ENCODE measurements around the gene ILF2. TPM values are rescaled to one million over a fixed set of nuclear protein-coding genes. Genes with fewer than 3 reads are reported as not detected.
A peak's percentile ranks its signal among the peaks of the same experiment; 100 is the strongest.
"Not testable (repeated sequence)": the region's sequence is repeated elsewhere in the genome, so short reads cannot be mapped to it uniquely, and the experiment has no call there.

ILF2 gene
- total RNA-seq, 1 experiment from 2014 or later = 144 TPM

- no peak for DNase-seq (ENCODE audit: low spot score)
Observed at GRCh38 chr1:153649137-153649862, 21.5 kb downstream of the ILF2 start.

DNA sequence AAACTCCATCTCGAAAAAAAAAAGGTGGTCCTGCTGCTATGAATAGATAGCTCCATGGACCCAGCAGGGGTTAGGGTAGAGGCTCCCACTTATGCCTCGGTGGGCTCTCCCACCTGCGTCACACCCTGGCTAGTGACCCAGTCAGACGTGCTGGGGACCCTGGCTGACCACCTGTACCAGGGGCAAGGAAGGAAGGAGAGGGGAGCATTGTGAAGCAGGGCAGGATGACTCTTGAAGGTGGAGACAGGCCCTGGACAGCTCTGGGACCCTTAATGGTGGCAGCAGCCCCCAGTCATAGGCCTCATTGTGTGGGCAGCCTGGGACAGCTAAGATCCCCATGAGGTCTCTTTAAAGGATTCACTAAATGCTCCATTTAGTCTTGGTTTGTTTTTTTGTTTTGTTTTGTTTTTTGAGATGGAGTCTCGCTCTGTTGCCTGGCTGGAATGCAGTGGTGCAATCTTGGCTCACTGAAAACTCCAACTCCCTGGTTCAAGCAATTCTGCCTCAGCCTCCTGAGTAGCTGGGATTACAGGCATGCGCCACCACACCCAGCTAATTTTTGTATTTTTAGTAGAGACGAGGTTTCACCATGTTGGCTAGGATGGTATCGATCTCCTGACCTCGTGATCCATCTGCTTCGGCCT is 22.7 kb downstream of the ILF2 start:
- DNase-seq (ENCODE audit: low spot score) = no peak

- DNase-seq (ENCODE audit: low spot score) = peak; percentile 13
Observed at GRCh38 chr1:153647346-153647714, 23.5 kb downstream of the ILF2 start.

GRCh38 chr1:153646672-153647345 is 24.0 kb downstream of the ILF2 start:
- peak; percentile 20 for DNase-seq (ENCODE audit: low spot score)

- DNase-seq (ENCODE audit: low spot score) = no peak
Observed at GRCh38 chr1:153643816-153644215, 27.0 kb downstream of the ILF2 start.

- DNase-seq (ENCODE audit: low spot score) = no peak
Observed at GRCh38 chr1:153643100-153643499, 27.7 kb downstream of the ILF2 start.

GRCh38 chr1:153642161-153642560 is 28.6 kb downstream of the ILF2 start:
- no peak for DNase-seq (ENCODE audit: low spot score)

- DNase-seq (ENCODE audit: low spot score) = no peak
Observed at GRCh38 chr1:153640861-153641260, 29.9 kb downstream of the ILF2 start.

DNA sequence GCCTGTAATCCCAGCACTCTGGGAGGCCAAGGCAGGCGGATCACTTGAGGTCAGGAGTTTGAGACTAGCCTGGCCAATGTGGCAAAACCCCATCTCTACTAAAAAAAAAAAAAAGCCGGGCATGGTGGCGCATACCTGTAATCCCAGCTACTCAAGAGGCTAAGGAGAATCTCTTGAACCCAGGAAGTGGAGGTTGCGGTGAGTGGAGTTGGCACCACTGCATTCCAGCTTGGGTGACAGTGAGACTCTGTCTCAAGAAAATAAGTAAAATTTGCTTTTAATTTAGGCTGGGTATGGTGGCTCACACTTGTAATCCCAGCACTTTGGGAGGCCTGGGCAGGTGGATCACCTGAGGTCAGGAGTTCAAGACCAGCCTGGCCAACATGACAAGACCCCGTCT is 30.6 kb downstream of the ILF2 start:
- not testable (repeated sequence) for DNase-seq (ENCODE audit: low spot score)

- DNase-seq (ENCODE audit: low spot score) = no peak
Observed at GRCh38 chr1:153639280-153639679, 31.5 kb downstream of the ILF2 start.

DNA sequence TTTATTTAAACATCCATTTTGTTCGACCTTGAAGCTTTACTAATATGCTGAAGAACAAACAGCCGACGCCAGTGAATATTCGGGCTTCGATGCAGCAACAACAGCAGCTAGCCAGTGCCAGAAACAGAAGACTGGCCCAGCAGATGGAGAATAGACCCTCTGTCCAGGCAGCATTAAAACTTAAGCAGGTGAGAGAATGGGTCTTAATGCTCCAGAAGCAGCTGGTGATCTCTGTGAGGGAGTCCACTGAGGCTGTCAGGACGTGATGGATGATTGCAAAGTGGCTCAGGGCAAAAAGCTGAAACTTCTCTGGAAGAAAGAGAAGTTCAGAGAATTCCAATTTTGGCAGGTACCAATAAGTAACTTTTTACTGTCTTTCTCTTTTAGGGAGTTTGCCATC is 32.5 kb downstream of the ILF2 start:
- no peak for DNase-seq (ENCODE audit: low spot score)

GRCh38 chr1:153636312-153636711 is 34.5 kb downstream of the ILF2 start:
- DNase-seq (ENCODE audit: low spot score) = no peak

DNA sequence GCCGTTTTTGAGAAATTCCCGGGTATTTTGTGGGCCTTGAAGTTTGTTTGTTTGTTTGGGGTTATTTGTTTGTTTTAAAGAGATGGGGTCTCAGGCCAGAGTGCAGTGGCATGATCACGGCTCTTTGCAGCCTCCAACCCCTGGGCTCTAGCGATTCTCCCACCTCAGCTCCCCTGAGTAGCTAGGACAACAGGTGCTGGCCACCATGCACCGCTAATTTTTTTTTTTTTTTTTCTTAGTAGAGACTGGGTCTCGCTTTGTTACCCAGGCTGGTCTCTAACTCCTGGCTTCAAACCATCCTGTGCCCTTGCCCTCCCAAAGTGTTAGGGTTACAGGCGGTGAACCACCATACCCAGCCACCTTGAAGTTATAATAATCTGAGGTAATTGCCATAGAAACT is 34.9 kb downstream of the ILF2 start:
- no peak for DNase-seq (ENCODE audit: low spot score)

DNA sequence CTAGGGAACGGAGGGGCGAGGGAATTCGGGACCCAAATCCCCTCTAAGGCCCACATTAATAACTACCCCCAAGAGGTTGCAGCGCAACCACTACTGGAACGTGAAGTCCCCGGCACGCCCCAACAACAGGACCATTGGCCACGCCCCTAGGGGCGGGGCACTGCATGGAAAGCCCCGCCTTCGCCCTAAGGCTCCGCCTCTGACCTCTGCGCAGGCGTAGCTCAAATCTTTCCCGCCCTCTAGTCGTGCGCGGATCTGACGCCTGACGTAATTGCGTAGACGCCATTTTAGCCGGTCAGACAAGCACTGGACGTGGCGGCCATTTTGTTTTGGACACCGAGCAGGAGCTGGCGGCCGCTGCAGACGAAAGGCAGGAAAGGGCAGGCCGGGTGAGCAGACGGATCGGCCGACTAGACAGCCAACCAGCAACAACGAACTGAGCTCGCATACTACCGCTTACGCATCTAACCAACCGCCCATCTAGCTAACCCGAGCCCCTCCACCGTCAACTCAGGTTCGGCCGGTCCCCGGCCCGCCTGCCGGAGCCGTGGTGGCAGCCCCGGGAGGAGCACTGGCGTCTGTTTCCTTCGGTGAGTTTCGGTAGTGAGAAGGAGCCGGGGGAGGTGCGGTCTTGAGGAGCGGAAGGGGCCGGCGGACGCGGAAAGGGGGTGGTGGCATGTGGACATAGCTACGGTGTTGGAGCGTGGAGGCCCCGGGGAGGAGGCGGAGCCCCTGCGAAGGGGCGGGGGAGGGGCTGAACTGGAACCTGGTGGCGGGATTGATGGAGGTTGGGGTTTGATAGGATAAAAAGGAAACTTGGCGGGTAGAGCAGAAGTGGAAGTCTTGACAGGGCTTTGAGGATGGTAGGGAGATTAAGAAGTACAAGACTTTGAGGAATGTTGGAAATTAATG is 36.8 kb downstream of the ILF2 start, which contains the start of gene CHTOP:
TSS of gene CHTOP (plus strand) at position 313 of the 912 bp plus-strand sequence. CDS start 2,523 bp downstream, outside the sequence.
- peak; percentile 99 for DNase-seq (ENCODE audit: low spot score)

GRCh38 chr1:153633161-153633753 is 37.5 kb downstream of the ILF2 start:
- DNase-seq (ENCODE audit: low spot score) = no peak

DNA sequence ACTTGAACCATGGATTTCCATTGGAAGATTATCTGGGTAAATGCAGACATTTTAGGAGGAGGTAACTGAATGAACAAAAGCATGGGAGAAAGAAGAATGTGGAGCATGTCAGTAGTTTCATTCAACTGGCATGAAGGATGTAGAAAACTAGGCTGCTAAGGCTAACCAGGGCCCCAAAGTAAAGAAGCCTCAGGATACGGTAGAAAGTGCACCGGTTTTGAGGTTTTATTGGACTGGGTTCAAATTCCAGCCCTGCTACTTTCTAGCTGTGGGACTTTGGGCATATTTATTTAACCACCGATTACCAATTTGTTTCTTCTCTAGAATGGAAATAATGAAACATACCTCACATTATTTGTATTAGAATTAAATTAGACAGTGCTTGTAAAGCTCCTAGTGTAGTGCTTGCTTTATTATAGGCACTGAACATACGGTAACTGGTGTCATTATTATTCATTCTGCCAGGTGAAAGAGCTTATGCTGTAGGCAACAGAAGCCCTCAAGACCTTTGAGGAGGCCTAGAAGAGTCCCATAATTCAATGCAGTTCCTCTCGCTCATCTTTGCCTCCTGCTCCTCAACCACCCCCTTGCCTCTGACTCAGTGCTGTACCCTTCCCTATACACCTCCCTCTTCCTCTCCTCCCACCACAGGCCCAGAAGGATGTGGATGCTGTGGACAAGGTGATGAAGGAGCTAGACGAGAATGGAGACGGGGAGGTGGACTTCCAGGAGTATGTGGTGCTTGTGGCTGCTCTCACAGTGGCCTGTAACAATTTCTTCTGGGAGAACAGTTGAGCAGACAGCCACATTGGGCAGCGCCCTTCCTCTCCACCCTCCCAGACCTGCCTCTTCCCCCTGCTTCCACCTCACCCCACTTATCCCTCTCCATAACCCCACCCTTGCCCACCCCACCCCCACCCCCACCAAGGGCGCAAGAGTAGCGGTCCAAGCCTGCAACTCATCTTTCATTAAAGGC is 39.5 kb downstream of the ILF2 start:
- no peak for DNase-seq (ENCODE audit: low spot score)

DNA sequence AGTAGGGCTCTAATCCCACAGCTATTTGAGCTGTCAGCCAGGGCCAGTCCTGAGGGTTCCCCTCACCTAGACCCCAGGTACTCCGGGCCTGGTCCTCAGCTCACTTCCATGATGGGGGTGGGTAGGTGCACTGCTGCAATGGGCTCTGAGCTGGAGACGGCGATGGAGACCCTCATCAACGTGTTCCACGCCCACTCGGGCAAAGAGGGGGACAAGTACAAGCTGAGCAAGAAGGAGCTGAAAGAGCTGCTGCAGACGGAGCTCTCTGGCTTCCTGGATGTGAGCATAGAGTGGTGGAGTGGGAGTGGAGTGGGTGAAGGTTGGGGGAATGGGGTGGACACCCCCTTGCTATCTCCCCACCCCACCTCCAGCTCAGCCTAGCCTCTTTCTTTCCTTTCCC is 40.4 kb downstream of the ILF2 start:
- no peak for DNase-seq (ENCODE audit: low spot score)

- DNase-seq (ENCODE audit: low spot score) = no peak
Observed at GRCh38 chr1:153629971-153630370, 40.8 kb downstream of the ILF2 start.

DNA sequence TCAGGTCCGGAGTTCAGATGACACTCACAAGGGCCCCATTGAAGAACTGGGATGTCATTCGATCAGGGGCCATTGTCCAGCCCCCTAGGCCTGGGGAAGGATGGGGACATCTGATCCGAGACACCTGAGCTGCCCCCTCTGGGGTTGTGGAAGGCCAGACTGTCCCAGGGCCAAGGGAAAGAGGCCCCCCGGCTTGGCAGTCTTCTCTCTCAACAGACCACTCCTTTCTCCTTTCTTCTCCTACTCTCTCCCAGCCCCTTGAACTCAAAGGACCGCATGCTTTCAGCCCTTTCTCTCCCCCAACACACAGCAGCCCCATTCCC is 41.5 kb downstream of the ILF2 start:
- no peak for DNase-seq (ENCODE audit: low spot score)

DNA sequence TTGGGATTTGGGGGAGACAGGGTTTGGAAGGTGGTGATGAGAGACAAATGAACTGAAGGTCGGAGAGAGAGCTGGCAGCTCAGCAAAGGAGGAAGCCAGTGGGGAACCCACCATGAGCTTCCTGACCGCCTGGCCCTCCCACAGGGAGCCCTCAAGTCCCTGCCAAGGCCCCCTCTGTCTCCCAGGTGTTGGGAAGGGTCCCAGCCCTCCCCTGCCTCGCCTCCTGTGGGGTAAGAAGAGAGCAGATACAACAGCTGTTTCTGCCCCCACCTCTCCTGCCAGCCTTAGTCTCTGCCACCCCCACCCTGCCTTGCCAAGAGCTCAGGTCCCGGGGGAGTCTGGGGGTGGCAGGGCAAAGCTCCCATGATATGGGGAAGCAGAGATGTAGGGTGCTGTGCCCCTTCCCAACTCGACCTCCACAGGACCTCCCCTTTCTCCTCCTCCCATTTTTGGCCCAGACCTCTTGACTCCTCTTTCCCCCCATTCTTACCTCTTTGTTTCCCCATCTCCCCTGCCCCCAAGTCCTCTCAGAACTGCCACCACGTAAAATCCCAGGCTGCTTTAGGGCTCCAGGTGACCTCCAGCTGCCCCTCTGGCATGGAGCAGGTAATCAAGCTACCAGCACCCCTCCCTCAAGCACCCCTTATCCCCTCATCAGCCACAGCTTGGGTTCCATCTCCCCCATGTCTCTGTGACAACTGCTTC is 42.0 kb downstream of the ILF2 start:
- no peak for DNase-seq (ENCODE audit: low spot score)

Data from HT-29 (cell line).